ENCODE data around the gene ELAVL3. TPM values are rescaled to one million over a fixed set of nuclear protein-coding genes. Genes with fewer than 3 reads are reported as not detected.

Gene ELAVL3
- total RNA-seq, 1 experiment from 2014 or later: 1.4 TPM

DNA sequence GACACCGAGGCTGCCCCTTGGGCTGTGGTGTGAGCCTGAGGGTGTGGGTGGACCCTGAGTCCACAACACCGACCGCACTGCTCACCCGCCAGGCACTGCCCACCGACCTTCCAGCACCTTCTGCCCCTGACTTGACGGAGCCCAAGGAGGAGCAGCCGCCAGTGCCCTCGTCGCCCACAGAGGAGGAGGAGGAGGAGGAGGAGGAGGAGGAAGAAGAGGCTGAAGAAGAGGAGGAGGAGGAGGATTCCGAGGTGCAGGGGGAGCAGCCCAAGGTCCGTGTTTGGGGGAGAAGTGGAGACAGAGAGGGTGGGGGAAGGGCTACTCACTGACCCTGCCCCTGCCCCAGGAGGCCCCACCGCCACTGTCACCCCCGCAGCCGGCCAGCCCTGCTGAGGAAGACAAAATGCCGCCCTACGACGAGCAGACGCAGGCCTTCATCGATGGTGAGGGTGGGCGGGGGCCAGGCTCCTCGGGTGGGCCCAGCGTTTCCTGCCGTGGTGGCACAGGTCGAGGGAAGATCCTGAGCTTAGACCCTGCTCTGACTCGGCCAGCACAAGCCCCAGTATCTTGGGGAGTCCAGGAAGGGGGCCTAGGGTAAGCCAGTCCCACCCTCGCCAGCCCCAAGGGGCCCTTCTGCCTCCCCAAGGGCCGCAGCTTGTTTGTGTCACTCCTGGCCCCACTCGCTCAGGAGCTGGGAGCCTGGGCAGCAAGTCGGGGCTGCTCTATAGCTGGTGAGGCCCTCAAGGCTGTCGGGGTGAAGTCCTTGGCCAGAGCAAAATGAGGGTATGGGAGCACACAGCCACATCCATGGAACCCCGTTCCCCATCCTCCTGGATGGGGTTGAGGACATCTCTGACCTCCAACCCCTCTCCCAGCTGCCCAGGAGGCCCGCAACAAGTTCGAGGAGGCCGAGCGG is 33.2 kb downstream of the ELAVL3 start (continued):
- TF ChIP-seq NR2C2 (CRISPR knock-in tag; IDR thresholded peaks at IDR 0.05): no peak

DNA sequence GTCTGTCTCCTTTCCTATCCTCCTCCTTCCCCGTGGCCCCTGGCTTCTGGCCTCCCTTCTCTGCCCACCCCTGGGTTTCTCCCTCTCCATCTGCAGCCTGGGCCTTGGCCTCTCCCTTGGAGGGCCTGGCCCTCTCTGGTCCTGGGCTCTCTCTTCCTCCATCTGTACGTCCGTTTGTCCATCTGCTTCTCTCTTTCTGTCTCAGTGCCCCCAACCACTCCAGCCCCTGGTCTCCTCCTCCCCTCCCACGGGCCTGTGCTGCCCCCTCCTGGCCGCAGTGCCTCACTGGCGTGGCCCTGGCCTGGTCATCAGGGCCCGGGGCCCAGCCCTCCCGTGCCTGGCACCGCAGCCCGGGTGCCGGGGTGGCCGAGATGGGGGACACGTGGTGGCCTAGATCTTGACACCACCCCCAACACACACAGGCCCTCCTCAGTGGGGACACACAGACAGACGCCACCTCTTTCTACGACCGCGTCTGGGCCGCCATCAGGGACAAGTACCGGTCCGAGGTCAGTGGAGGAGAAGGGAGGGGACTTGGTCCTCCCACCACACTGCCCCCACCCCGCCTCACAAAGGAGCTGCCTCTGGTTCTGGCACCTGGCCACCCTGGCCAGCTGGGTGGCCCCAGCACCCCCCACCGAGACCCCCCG is 34.1 kb downstream of the ELAVL3 start:
- TF ChIP-seq RORB (CRISPR knock-in tag; IDR thresholded peaks at IDR 0.05) (no peak), TP53 (CRISPR knock-in tag; IDR thresholded peaks at IDR 0.05) (no peak), ZNF671 (CRISPR knock-in tag; IDR thresholded peaks at IDR 0.05) (no peak), ATF1 (CRISPR knock-in tag; IDR thresholded peaks at IDR 0.05) (no peak)
- TF ChIP-seq, protein P1, sequence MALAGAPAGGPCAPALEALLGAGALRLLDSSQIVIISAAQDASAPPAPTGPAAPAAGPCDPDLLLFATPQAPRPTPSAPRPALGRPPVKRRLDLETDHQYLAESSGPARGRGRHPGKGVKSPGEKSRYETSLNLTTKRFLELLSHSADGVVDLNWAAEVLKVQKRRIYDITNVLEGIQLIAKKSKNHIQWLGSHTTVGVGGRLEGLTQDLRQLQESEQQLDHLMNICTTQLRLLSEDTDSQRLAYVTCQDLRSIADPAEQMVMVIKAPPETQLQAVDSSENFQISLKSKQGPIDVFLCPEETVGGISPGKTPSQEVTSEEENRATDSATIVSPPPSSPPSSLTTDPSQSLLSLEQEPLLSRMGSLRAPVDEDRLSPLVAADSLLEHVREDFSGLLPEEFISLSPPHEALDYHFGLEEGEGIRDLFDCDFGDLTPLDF (CRISPR knock-in tag; IDR thresholded peaks at IDR 0.05): no peak
- TF ChIP-seq, protein P2, sequence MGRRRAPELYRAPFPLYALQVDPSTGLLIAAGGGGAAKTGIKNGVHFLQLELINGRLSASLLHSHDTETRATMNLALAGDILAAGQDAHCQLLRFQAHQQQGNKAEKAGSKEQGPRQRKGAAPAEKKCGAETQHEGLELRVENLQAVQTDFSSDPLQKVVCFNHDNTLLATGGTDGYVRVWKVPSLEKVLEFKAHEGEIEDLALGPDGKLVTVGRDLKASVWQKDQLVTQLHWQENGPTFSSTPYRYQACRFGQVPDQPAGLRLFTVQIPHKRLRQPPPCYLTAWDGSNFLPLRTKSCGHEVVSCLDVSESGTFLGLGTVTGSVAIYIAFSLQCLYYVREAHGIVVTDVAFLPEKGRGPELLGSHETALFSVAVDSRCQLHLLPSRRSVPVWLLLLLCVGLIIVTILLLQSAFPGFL (CRISPR knock-in tag; IDR thresholded peaks at IDR 0.05; ENCODE audit: borderline replicate concordance): no peak
- TF ChIP-seq, protein P3, sequence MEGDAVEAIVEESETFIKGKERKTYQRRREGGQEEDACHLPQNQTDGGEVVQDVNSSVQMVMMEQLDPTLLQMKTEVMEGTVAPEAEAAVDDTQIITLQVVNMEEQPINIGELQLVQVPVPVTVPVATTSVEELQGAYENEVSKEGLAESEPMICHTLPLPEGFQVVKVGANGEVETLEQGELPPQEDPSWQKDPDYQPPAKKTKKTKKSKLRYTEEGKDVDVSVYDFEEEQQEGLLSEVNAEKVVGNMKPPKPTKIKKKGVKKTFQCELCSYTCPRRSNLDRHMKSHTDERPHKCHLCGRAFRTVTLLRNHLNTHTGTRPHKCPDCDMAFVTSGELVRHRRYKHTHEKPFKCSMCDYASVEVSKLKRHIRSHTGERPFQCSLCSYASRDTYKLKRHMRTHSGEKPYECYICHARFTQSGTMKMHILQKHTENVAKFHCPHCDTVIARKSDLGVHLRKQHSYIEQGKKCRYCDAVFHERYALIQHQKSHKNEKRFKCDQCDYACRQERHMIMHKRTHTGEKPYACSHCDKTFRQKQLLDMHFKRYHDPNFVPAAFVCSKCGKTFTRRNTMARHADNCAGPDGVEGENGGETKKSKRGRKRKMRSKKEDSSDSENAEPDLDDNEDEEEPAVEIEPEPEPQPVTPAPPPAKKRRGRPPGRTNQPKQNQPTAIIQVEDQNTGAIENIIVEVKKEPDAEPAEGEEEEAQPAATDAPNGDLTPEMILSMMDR (IDR thresholded peaks at IDR 0.05): peak; percentile 77
- peak; percentile 88 for DNase-seq (ENCODE audit: low spot score)
- H3K36me3 Mint-ChIP-seq: peaks cover 11% of the 10 kb centered on the region
- H3K27me3 Mint-ChIP-seq (ENCODE audit: low read depth): no peaks in the 10 kb centered on the region; the same call in 1 of the 2 replicates
- H3K4me1 Mint-ChIP-seq: peaks cover 7% of the 10 kb centered on the region
- ATAC-seq: peak; percentile 83
- CTCF ChIA-PET: interaction anchor here (1.1 to 6.5 kb wide), 11 partner anchors 12 to 203 kb away, joined by 3 to 103 read pairs (median 6); partner anchors contain the start of genes EPOR, ODAD3, PRKCSH and RGL3
- no peaks in the 10 kb centered on the region for H3K9me3 Mint-ChIP-seq
- no peak overlapping the region for H3K4me3 Mint-ChIP-seq
- POLR2A ChIA-PET: interaction anchor here (0.9 to 1.4 kb wide), 2 partner anchors 64 to 65 kb away, joined by 3 to 4 read pairs; no protein-coding TSS in a partner anchor
- H3K27ac Mint-ChIP-seq: no peak overlapping the region

DNA sequence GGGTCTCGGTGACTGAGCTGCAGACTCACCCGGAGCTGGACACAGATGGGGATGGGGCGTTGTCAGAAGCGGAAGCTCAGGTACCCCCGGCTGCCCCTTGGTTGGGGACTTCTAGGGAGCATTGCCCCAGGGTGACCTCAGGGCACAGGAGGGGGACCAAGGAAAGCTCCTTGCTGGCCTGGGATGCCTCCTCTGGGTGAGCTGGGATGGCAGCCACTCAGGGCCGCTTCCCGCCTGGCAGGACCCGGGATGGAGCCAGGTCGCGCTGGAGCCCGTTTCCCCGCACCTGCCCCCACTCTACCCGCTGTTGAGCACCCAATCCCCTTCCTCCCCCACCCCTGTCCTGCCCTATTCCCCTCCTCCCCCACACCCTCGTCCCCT is 34.6 kb downstream of the ELAVL3 start:
- ATAC-seq: 0 out of 2 replicates have a peak, but pooled peaks have one; percentile 7
- POLR2A ChIA-PET: interaction anchor here (0.8 to 1.4 kb wide), 3 partner anchors 25 to 65 kb away, joined by 3 to 4 read pairs (median 4); no protein-coding TSS in a partner anchor
- peaks cover 16% of the 10 kb centered on the region for H3K36me3 Mint-ChIP-seq
- H3K4me3 Mint-ChIP-seq: no peak overlapping the region
- no peak for DNase-seq (ENCODE audit: low spot score)
- H3K4me1 Mint-ChIP-seq: peaks cover 7% of the 10 kb centered on the region; the same call in 1 of the 2 replicates
- H3K9me3 Mint-ChIP-seq: no peaks in the 10 kb centered on the region
- no peak overlapping the region for H3K27ac Mint-ChIP-seq
- CTCF ChIA-PET: interaction anchor here (0.6 to 6.5 kb wide), 15 partner anchors 9 to 247 kb away, joined by 3 to 103 read pairs (median 5); partner anchors contain the start of genes EPOR, ODAD3, PRKCSH and RGL3
- H3K27me3 Mint-ChIP-seq (ENCODE audit: low read depth): no peaks in the 10 kb centered on the region; the same call in 1 of the 2 replicates
- TF ChIP-seq ZNF138 (CRISPR knock-in tag; conservative IDR thresholded peaks at IDR 0.05) (no peak), NR1H2 (CRISPR knock-in tag; IDR thresholded peaks at IDR 0.05) (no peak), EMX1 (CRISPR knock-in tag; IDR thresholded peaks at IDR 0.05) (no peak), NFYB (CRISPR knock-in tag; conservative IDR thresholded peaks at IDR 0.05; ENCODE audit: low read depth) (no peak), ZNF396 (CRISPR knock-in tag; IDR thresholded peaks at IDR 0.05; ENCODE audit: borderline replicate concordance) (no peak), ZNF232 (CRISPR knock-in tag; IDR thresholded peaks at IDR 0.05) (no peak), GABPB1 (CRISPR knock-in tag; IDR thresholded peaks at IDR 0.05) (no peak)
- TF ChIP-seq, protein P4, sequence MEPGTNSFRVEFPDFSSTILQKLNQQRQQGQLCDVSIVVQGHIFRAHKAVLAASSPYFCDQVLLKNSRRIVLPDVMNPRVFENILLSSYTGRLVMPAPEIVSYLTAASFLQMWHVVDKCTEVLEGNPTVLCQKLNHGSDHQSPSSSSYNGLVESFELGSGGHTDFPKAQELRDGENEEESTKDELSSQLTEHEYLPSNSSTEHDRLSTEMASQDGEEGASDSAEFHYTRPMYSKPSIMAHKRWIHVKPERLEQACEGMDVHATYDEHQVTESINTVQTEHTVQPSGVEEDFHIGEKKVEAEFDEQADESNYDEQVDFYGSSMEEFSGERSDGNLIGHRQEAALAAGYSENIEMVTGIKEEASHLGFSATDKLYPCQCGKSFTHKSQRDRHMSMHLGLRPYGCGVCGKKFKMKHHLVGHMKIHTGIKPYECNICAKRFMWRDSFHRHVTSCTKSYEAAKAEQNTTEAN (CRISPR knock-in tag; IDR thresholded peaks at IDR 0.05): no peak
- TF ChIP-seq, protein P5, sequence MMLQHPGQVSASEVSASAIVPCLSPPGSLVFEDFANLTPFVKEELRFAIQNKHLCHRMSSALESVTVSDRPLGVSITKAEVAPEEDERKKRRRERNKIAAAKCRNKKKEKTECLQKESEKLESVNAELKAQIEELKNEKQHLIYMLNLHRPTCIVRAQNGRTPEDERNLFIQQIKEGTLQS (CRISPR knock-in tag; conservative IDR thresholded peaks at IDR 0.05): no peak
- TF ChIP-seq, protein P6, sequence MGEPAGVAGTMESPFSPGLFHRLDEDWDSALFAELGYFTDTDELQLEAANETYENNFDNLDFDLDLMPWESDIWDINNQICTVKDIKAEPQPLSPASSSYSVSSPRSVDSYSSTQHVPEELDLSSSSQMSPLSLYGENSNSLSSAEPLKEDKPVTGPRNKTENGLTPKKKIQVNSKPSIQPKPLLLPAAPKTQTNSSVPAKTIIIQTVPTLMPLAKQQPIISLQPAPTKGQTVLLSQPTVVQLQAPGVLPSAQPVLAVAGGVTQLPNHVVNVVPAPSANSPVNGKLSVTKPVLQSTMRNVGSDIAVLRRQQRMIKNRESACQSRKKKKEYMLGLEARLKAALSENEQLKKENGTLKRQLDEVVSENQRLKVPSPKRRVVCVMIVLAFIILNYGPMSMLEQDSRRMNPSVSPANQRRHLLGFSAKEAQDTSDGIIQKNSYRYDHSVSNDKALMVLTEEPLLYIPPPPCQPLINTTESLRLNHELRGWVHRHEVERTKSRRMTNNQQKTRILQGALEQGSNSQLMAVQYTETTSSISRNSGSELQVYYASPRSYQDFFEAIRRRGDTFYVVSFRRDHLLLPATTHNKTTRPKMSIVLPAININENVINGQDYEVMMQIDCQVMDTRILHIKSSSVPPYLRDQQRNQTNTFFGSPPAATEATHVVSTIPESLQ (CRISPR knock-in tag; IDR thresholded peaks at IDR 0.05): no peak
- TF ChIP-seq, protein P7, sequence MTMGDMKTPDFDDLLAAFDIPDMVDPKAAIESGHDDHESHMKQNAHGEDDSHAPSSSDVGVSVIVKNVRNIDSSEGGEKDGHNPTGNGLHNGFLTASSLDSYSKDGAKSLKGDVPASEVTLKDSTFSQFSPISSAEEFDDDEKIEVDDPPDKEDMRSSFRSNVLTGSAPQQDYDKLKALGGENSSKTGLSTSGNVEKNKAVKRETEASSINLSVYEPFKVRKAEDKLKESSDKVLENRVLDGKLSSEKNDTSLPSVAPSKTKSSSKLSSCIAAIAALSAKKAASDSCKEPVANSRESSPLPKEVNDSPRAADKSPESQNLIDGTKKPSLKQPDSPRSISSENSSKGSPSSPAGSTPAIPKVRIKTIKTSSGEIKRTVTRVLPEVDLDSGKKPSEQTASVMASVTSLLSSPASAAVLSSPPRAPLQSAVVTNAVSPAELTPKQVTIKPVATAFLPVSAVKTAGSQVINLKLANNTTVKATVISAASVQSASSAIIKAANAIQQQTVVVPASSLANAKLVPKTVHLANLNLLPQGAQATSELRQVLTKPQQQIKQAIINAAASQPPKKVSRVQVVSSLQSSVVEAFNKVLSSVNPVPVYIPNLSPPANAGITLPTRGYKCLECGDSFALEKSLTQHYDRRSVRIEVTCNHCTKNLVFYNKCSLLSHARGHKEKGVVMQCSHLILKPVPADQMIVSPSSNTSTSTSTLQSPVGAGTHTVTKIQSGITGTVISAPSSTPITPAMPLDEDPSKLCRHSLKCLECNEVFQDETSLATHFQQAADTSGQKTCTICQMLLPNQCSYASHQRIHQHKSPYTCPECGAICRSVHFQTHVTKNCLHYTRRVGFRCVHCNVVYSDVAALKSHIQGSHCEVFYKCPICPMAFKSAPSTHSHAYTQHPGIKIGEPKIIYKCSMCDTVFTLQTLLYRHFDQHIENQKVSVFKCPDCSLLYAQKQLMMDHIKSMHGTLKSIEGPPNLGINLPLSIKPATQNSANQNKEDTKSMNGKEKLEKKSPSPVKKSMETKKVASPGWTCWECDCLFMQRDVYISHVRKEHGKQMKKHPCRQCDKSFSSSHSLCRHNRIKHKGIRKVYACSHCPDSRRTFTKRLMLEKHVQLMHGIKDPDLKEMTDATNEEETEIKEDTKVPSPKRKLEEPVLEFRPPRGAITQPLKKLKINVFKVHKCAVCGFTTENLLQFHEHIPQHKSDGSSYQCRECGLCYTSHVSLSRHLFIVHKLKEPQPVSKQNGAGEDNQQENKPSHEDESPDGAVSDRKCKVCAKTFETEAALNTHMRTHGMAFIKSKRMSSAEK (CRISPR knock-in tag; IDR thresholded peaks at IDR 0.05; ENCODE audit: borderline replicate concordance): no peak

All from WTC11 (cell line).